Measurements from ENCODE around the gene EFL1. TPM values are rescaled to one million over a fixed set of nuclear protein-coding genes. Genes with fewer than 3 reads are reported as not detected.

The EFL1 gene
- total and polyA plus RNA-seq, 9 of the 15 experiments (the other 6 are each of a cell fraction or from before 2014, with no cell fraction given), result 4.8 to 32.5 (median 16.9) TPM

DNA sequence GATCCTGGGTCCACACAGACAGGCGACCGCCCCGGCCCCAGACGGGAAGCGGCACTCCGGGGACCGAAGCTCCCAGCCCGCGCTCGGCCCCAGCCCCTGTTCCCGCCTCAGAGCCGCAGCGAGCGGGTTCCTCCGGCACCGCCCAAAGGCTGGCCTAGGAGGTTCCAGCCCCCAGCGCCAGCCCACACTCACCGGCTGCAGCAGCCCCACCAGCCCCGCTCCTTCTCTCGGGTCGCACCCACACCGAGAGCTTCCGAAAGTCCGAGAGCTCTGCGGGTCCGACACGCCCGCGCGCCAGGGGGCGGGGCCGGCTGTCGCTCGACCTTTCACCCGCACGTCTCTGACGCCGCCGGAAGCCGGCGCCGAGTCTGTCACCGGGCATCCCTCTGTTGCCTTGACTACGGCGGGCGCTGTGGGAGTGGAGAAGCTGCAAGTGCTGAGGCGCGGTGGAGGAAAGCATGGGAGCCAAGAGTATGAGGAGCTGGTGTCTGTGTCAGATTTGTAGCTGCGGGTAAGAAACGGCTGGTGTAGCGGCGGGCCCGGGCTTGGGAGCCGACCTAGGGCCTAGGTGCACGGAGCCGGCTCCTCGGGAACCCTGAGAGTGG lies at the start of gene EFL1, which contains the start of gene SAXO2 (continued):
- TF ChIP-seq ELF2 (CRISPR knock-in tag; IDR thresholded peaks at IDR 0.05) (no peak), GATAD2B (IDR thresholded peaks at IDR 0.05; ENCODE audit: borderline replicate concordance) (no peak), YBX1 (IDR thresholded peaks at IDR 0.05) (no peak), TEAD2 (tag; IDR thresholded peaks at IDR 0.05) (no peak), SUPT5H (IDR thresholded peaks at IDR 0.05) (peak; percentile 75), U2AF1 (optimal IDR thresholded peaks at IDR 0.05; ENCODE audit: low read depth, low read length) (no peak), EWSR1 (IDR thresholded peaks at IDR 0.05; ENCODE audit: borderline replicate concordance, low read depth, partially characterized antibody) (no peak), HMG20B (CRISPR knock-in tag; IDR thresholded peaks at IDR 0.05) (no peak), POLR2H (tag; IDR thresholded peaks at IDR 0.05; ENCODE audit: low read depth) (no peak), HMGXB4 (CRISPR knock-in tag; IDR thresholded peaks at IDR 0.05) (no peak), TCF7L2 (IDR thresholded peaks at IDR 0.05; ENCODE audit: low read depth, low read length) (no peak), MAFF (IDR thresholded peaks at IDR 0.05; ENCODE audit: low read length) (no peak), EP300 (IDR thresholded peaks at IDR 0.05; ENCODE audit: low read length) (no peak), RBM15 (IDR thresholded peaks at IDR 0.05; ENCODE audit: insufficient read depth, low read length) (no peak), RBFOX2 (IDR thresholded peaks at IDR 0.05; ENCODE audit: low read depth, low read length) (peak; percentile 85), SMC3 (conservative IDR thresholded peaks at IDR 0.05; ENCODE audit: insufficient read depth, low read depth, low read length) (0 out of 2 replicates have a peak, but pooled peaks have one; percentile 2), TAF1 (IDR thresholded peaks at IDR 0.05; ENCODE audit: control insufficient read depth, extremely low read depth, insufficient read depth, low read length, severe bottlenecking) (peak; percentile 29), ZNF124 (CRISPR knock-in tag; IDR thresholded peaks at IDR 0.05) (no peak), ETS2 (tag; IDR thresholded peaks at IDR 0.05; ENCODE audit: borderline replicate concordance, poor library complexity, severe bottlenecking) (no peak), SNIP1 (IDR thresholded peaks at IDR 0.05; ENCODE audit: low read depth) (no peak), AFF4 (CRISPR knock-in tag; IDR thresholded peaks at IDR 0.05) (no peak), SMARCA5 (IDR thresholded peaks at IDR 0.05) (no peak), POLR3G (IDR thresholded peaks at IDR 0.05; ENCODE audit: extremely low read depth, insufficient read length, insufficient replicate concordance) (no peak), ZNF212 (CRISPR knock-in tag; IDR thresholded peaks at IDR 0.05) (no peak)
- TF ChIP-seq, protein P1, sequence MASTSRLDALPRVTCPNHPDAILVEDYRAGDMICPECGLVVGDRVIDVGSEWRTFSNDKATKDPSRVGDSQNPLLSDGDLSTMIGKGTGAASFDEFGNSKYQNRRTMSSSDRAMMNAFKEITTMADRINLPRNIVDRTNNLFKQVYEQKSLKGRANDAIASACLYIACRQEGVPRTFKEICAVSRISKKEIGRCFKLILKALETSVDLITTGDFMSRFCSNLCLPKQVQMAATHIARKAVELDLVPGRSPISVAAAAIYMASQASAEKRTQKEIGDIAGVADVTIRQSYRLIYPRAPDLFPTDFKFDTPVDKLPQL (IDR thresholded peaks at IDR 0.05; ENCODE audit: extremely low read depth, insufficient read length), result no peak

All from K562 (cell line).